DMS153 (cell line): Measurements from ENCODE around the gene CAB39.
"Not testable (repeated sequence)": the region's sequence is repeated elsewhere in the genome, so short reads cannot be mapped to it uniquely, and the experiment has no call there.

Experiments
- DNase-seq: peaks from one replicate; lab custom pipeline; 2025; lab: John Stamatoyannopoulos, UW

CAB39 gene

GRCh38 chr2:230715201-230715600 lies 2.6 kb downstream of the CAB39 start:
- no peak for DNase-seq

- DNase-seq, result no peak
Observed at GRCh38 chr2:230716588-230716987, 3.9 kb downstream of the CAB39 start.

- DNase-seq, result no peak
Observed at GRCh38 chr2:230717600-230717999, 5.0 kb downstream of the CAB39 start.

GRCh38 chr2:230719340-230719739 lies 6.7 kb downstream of the CAB39 start:
- DNase-seq, result no peak

GRCh38 chr2:230721712-230722111 lies 9.1 kb downstream of the CAB39 start:
- no peak for DNase-seq

- DNase-seq, result no peak
Observed at GRCh38 chr2:230722207-230722885, 9.7 kb downstream of the CAB39 start.

- no peak for DNase-seq
Observed at GRCh38 chr2:230723363-230723762, 10.7 kb downstream of the CAB39 start.

GRCh38 chr2:230724957-230725356 lies 12.3 kb downstream of the CAB39 start:
- DNase-seq, result not testable (repeated sequence)

GRCh38 chr2:230731512-230731911 lies 18.9 kb downstream of the CAB39 start:
- no peak for DNase-seq

- no peak for DNase-seq
Observed at GRCh38 chr2:230732914-230733401, 20.3 kb downstream of the CAB39 start.

- DNase-seq, result no peak
Observed at GRCh38 chr2:230734247-230735175, 21.9 kb downstream of the CAB39 start.

GRCh38 chr2:230735884-230736283 lies 23.2 kb downstream of the CAB39 start:
- no peak for DNase-seq

- DNase-seq, result no peak
Observed at GRCh38 chr2:230737300-230737699, 24.7 kb downstream of the CAB39 start.

- DNase-seq, result no peak
Observed at GRCh38 chr2:230737791-230738226, 25.2 kb downstream of the CAB39 start.

- no peak for DNase-seq
Observed at GRCh38 chr2:230738391-230738811, 25.8 kb downstream of the CAB39 start.

- no peak for DNase-seq
Observed at GRCh38 chr2:230738924-230739323, 26.3 kb downstream of the CAB39 start.

GRCh38 chr2:230739961-230740360 lies 27.3 kb downstream of the CAB39 start:
- no peak for DNase-seq

GRCh38 chr2:230742781-230743180 lies 30.1 kb downstream of the CAB39 start:
- DNase-seq, result no peak

GRCh38 chr2:230746213-230746612 lies 33.6 kb downstream of the CAB39 start:
- no peak for DNase-seq

- DNase-seq, result no peak
Observed at GRCh38 chr2:230748087-230748486, 35.4 kb downstream of the CAB39 start.

GRCh38 chr2:230749111-230749510 lies 36.5 kb downstream of the CAB39 start:
- no peak for DNase-seq

GRCh38 chr2:230751062-230751461 lies 38.4 kb downstream of the CAB39 start:
- no peak for DNase-seq

- no peak for DNase-seq
Observed at GRCh38 chr2:230754200-230754599, 41.6 kb downstream of the CAB39 start.
